Stimulated activated CD4-positive, alpha-beta T cell treated with anti-CD3 and anti-CD28 coated beads, Interleukin-2, amount 100 ng/mL, for 24 hours (primary cell): Measurements from ENCODE around the gene TMEM129.

Experiments
- DNase-seq, 2 donors: peaks; one replicate each; pipeline ENCODE4 v3.0.0-alpha.2; 2020

The TMEM129 gene, protein sequence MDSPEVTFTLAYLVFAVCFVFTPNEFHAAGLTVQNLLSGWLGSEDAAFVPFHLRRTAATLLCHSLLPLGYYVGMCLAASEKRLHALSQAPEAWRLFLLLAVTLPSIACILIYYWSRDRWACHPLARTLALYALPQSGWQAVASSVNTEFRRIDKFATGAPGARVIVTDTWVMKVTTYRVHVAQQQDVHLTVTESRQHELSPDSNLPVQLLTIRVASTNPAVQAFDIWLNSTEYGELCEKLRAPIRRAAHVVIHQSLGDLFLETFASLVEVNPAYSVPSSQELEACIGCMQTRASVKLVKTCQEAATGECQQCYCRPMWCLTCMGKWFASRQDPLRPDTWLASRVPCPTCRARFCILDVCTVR

DNA sequence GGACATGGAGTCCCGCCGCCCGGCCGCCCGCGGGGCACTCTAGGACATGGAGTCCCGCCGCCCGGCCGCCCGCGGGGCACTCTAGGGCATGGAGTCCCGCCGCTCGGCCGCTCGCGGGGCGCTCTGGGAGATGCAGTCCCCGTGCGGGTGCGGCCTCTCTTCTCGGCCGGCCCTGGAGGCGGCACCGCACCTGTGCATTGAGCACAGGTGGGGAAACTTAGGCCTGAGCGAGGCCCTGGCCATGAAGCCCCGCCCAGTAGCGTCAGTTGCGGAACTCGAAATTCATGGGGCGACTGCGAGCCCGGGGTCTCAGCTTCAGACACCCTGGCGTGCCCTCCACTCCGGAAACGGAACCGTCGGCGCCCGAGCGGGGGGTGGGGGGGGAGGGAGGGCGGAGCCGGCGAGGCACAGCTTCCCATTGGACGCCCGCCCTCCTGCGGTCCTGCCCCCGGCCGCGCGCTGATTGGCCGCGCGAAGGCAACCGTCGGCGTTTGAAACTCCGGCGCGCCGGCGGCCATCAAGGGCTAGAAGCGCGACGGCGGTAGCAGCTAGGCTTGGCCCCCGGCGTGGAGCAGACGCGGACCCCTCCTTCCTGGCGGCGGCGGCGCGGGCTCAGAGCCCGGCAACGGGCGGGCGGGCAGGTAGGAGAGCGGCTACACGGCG is at the start of gene TMEM129, which contains the start of gene TACC3:
Gene TMEM129, minus strand, starts transcription at position 321 of the 663 bp plus-strand sequence. CDS start 486 bp downstream, outside the sequence.
Gene TACC3, plus strand, starts transcription at position 519 of the 663 bp plus-strand sequence. CDS start 1,901 bp downstream, outside the sequence.
- peak; percentile 93 to 94 for DNase-seq

DNA sequence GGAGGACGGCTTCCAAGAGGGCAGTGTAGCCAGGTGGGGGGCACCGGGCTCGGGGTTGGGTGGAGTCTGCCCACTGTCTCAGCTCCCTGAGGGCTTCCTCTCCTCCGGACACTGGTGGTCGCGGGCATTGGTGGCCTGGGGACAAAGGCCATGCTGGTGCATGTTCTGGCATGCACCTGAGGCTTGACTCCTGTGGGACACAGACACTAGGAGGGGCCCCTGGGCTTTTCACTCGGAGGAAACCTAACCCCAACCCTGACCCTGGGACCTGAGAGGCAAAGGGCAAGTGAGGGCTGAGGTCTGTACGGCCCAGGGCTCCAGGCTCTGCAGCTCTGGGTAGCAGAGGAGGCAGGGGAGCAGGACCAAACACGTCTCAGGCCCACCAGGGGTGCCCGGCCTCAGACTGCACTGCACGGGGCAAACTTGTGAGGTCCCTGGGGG is 49.7 kb upstream of the TMEM129 start:
- DNase-seq, result no peak

DNA sequence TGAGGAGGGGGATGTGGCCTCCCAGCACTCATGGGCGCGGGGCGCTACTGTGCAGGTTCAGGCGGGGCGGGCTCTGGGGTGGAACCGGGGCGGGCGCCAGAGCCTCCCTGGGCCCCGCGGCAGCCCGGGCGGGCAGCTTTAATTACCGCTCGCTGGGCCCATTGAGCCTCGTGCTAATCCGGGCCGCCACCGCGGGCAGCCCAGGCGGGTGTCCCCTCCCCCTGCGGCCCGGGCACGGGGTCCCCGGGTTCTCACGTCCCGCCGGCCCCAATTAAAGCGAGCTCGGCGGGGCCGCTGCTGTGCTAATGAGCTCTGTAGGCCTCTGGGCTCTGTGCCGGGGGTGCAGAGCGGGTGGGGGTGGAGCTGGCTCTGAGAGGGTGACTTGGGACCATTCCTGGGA is 49.1 kb upstream of the TMEM129 start:
- no peak for DNase-seq

DNA sequence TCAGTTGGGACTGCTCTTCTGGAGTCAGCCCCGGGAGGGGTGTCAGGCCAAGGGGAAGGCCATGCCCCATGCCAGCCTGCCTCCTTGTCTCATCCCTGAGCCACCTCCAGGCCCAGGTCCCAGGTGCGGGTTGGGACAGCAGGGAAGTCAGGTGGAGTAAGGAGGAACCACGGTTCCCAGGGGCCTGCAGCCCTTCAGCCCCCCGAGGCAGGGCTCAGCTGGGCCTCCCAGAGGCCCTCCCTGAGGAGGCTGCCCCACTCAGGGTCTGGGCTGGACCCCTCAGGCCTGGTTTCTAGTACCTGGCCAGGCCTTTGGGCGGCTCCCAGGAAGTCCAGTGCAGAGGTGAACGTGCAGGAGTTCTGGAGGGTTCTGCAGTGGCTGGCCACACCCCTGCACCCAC is 48.6 kb upstream of the TMEM129 start:
- no peak for DNase-seq

DNA sequence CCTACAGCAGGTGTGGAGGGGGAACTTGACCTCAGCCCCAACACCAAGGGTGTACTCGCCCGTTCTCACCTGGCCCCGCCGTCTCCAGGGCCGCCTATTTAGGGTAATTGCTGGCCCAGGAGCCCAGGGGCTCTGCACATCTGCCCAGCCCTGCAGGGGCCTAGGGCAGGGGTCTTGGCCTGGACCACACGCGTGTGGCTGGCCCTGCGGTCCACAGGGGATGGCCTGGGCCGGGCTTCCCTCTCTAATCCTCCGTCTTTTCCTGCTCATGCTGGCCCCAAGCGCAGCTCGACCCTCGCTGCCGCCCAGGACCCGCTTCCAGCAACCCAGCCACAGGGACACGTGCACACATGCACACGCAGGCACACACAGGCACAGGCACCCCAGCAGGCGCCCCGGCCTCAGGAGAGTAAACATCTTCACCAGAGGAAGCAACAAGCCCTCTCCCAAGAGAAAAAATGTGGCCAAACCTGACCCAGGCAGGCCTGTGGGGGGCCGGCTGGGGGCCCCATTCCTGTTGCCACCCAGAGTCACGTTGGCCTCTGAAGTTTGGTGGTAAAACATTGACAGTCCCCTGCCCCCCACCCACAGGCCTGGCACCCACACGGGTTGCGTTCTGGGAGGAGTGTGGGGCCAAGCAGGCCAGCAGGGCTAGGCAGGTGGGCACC is 47.4 kb upstream of the TMEM129 start:
- DNase-seq, result no peak

DNA sequence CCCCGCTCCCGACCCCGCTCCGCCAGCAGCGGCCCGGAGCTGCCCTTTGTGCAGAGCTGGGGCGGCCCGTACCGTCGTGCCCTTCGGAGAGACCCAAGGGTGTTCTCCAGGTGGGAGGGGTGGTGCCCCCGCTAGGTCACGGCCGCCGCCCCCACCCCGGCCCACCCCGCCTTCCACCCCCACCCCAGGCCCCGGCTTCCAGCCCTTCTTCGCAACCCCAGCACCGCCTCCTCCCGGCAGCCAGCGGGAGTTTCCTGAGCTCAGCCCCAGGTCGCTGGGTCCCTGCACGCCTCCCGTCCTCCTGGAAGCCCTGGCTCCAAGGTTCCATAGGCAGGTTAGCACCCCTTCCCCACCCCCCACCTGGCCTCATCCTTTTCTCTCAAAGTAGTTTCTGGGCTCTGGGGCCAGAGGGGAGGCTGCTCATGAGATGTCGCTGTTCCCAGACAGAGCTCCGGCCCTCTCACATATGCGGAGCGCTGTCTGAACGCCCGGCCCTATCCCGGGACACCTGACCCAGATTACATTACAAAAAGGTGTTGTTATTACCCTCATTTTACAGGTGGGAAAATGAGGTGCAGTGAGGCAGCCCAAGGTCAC is 46.7 kb upstream of the TMEM129 start:
- DNase-seq, result peak; percentile 30 to 54

DNA sequence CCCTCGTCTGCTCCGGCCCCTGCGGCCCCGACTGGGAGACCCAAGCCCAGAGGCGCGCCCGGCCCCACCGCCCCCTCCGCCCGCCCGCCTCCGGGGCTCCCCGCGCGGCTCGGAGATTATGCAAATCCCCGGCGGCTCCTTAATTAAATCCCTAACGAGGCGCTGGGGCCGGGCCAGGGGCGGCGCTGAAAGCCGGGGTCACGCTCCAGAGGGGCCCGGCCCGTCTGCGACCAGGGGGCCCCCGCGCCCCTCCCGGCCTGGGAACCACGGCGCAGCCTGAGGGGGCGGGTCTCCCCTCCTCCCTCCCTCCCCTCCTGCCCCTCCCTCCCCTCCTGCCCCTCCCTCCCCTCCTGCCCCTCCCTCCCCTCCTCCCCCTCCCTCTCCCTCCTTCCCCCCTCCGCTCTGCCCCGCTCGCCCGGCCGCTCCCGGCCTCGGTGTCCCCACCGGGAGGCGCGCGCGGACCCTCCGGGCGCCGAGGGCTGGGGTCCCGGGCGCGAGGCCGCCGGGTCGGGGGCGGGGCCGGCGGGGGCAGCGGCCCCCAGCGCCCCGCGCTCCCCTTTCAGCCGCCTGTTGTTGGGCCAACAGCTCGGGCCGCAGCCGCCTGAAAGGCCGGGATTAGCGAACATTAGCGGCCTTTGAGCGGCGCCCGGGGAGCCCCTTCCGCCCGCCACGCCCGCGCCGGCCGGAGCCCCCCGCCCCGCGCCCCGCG is 46.1 kb upstream of the TMEM129 start:
- DNase-seq, result no peak

DNA sequence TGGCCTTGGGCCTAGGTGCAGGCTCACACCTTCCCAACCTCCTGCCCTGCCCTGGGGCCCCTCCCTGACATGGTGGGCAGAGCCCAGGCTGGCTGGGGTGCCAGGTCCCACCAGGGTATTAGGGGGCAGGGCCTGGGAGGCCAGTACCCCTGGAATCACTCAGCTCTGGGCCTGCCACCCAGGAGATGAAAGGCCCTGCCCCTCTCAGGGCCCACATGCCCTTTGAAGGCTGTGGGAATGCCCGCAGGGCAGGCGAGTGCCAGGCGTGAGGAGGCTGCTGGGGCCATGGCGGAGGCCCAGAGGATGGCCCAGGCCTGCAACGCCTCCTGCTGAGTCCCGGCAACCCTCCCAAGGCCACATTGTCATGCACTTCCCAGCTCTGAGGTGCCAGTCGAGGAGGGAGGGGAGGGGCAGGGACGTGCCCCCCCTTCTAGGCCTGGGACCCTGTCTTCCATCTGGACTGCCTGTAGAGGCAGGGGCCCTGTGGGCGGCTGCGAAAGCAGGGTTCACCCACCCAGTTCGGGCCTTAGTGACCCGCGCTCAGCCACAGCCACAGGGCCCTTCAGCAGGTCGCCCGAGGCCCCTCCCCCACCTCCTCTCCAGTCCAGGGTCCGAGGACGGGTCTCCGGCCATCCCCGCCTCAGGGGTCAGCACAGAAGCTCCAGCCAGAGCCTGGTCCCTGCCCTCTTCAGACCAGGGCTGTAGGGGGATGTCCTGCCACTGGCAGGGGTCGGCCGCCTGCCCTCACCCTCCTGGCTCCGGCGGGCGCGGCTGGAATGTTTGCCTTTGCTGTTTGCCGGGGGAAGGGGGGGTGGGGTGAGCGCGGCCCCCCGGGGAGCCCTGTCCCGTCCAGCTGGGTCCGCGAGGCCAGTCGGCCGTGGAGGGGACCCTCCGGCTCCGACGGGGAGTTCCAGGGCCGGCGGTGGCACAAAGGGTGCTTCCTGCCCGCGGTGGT is 45.3 kb upstream of the TMEM129 start:
- DNase-seq, result no peak

DNA sequence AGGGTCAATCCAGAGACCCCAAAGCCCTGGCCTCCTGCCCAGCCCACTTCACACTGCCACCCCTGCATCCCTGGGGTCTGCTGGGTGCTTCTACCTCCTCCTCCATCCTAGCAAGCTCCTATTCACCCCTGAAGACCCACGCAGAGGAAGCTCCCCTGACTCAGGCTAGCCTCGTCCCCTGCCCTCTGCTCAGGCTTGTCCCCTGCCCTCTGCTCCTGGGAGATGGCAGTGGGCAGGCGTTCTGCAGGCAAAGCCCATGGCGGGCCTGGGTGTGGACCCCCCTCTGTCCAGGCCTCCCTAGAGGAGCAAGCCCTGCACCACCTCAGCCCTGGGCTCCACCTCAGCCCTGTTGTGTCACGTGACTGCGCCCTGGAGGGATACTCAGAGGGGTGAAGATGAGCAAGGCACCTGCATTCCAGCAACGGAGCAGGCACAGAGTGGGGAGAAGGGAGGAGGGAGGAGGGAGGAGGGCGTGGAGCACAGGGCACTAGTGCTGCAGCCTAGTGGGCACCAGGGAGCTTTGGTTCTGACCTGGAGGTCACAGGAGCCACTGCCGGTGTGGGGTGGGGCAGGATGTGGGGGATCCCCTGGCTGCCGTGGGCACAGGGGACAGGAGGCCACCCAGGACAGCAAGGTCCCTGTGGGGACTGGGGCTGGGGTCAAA is 44.4 kb upstream of the TMEM129 start:
- no peak for DNase-seq

DNA sequence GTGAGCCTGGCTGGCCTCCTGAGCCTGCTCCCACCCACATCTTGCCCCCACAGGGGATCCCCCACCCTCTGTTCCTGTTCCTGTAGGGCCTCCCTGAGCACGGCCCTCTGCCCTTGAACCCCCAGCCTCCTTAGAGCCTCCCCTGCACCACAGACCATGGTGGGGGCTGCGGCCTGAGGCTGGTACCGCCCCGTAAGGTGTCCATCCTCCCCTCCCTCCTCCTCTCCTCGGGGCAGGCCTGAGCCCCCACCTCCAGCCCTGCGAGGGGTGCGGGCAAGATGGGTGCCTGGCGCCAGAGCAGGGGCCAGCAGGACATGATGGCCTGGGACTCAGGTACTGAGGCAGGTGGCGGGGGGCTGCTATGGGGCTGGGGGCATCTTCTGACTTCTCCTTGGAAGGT is 43.5 kb upstream of the TMEM129 start:
- DNase-seq, result no peak

DNA sequence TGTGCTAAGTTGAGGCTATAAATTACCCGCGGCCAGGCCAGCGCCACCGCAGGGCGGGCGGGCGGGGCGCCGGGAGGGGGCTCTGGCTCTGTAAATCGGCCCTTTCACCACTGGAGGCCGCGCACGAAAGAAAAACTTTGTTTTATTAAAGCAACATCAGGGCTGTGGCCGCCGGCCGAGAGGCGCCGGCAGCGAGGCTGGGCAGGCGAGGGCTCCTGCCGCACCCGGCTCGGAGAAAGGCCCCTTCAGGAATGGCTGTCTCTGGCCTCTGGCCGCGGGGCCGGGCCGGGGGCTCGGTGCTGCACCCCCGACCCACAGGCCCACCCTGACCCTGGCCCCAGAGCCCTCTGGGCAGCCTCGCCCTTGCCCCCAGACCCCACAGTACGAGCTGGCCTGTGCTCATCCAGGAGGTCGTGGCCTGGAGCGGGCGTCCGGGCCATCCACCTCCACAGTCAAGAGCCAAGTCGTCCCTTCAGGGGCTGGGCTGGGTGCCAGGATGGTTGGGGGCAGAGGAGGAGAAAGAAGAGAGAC is 42.5 kb upstream of the TMEM129 start:
- no peak for DNase-seq

DNA sequence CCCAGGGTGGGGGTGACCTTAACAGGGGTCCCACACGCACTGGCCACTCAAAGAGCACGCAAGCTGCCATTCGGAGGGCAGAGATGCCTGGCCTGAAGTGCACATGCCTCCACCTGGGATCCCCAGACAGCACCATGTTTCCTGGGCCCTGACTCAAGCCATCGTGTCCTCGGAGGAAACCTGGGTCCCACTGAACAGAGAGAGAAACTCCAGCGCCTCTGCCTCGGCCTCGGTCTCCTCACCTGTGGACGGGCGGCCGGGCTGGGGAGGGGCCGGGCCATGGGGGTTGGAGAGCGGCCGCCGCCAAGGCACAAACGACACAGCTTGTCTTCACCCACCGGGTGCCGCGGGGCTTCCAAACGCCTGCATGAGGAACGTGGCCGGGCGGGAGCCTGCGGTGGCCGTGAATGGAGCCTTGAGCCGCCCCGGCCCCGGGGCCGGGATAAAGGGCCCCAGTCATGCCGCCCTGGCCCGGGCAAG is 42.0 kb upstream of the TMEM129 start:
- DNase-seq, result no peak

DNA sequence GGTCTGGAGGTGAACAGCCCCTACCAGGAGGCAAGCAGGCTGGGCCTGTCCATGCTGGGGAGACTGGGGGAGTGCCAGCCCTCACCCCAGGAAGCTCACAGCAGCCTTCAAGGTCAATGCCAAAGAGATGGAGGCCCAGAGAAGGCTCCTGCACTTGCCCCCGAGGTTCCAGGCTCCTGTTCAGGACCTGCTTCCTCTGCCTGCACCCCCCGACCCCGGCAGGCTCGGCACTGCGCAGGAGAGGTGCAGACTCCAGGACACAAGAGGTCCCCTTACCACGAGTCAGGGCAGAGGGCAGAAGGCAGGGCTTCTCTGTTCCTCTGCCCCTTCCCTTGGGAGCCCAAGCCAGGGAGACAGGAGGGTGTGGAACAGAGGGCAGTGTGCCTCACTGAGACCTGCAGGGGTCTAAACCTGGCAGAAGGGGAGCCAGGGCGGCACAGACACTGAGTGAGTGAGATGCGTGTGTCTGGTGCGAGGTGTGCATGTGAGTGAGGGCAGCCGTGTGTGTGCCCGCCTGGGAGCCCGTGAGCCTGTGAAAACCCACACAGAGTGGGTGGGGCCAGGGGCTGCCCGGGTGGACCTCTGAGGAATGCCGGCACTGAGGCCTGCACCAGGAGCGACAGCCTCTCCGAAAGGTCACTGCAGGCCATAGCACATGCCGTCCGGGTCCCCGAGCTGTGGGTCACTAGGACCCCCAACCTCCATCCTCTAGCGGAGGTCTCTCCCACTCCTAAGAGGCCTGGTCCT is 41.3 kb upstream of the TMEM129 start:
- no peak for DNase-seq

DNA sequence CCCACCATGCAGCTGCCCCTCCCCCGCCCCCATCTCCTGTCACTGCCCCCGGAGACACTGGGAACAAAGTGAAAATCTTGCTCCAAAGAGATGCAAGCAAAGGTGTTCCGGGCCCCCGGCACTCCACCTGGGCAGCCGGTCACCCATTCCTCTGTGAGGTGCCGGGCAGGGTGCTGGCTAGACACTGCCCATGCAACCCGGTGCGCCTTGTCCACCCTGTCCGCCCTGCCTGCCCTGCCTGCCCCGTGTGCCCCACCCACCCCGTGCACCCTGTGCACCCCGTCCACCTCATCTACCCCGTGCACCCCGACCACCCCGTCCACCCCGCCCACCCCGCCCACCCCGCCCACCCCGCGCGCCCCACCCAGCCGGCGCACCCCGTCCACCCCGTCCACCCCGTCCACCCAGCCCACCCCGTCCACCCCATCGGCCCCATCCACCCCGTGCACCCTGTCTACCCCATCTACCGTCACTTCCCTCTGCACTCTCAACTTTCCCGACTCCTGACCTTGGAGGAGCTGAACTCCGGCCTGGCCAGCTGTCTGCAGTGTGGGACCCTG is 40.1 kb upstream of the TMEM129 start:
- no peak for DNase-seq

DNA sequence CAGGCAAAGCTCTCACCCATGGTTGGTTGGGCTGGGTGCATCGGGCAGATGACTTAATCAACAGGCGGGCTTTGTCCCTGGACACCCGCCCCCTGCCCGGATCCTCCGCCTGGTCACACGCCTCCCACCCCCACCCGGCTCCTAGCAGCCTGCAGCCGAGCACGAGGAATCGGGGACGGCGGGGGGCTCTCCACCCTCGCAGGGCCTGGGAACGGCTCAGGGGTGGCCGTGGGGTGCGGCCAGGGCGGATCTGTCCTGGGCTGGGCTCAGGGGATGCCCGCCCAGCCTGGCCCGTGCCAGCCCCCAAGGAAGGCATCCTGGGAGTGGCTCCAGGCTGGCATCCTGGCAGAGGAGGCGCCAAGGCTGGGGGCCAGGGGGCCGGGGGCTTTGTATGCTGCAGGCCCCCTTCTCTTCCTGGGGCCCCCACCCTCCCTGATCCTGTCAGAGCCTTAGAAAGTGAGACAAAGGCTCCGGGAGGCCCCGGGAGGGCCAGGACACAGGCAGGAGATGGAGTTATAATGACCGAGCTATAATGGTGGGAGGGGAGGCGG is 39.5 kb upstream of the TMEM129 start:
- DNase-seq, result no peak

DNA sequence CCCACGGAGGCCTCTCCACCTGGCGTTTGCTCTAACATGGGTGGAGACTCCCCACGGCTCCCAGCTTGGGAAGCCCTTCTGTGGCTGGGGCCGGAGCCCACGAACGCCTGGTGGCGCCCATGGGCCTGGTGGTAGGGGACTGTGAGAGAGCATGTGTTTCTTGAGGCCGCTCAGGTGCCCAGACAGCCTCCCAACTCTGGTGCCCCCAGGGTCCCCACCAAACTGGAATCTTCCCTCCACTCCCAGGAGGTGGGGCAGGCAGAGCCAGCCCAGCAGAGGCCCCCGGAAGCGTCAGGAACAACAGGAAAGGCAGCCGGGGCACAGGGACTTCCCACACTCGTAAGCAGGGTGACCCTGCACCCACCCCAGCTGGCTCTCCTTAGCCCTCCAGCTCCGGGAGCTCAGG is 38.7 kb upstream of the TMEM129 start:
- DNase-seq, result no peak

DNA sequence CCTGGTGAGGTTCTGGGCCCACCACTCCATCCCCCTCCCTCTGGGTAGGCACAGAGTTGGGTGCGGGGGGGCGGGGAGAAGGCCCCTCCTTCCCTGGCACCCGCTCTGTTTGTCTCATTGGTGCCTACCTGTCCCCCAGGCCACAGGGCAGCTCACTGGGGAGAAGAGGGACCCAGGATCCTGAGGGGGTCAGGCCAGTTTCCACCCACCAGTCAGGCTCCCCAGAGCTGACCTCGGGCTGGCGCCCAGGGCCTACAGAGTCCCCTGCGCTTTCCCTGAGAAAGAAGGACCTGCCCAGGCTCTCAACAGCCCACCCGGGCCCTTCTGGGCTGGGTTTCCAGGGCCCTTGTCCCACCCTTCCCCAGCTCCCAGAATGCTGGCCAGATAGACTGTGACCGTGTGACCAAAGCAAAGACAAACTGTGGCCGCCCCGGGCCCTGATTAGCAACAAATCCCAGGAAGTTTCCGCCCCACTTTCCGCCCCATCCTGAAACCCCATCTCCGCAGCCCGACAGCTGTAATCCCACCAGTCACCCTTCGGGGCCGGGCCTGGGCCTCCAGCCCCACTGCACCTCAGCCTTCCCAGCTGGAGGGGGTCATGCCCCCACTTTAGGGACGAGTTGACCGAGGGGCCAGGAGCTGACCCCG is 38.2 kb upstream of the TMEM129 start:
- no peak for DNase-seq
